CD4-positive, alpha-beta T cell treated with Interleukin-17A for 4 hours (primary cell): ENCODE measurements around the gene PRELID1.

ENCODE experiments used
- DNase-seq: peaks from one replicate; pipeline ENCODE4 v3.0.0-alpha.2; 2020; ENCODE audit warnings: mixed read lengths

The PRELID1 gene

GRCh38 chr5:177314376-177315342 is 11.1 kb downstream of the PRELID1 start:
- no peak for DNase-seq

GRCh38 chr5:177315411-177315810 is 11.8 kb downstream of the PRELID1 start:
- DNase-seq: no peak

DNA sequence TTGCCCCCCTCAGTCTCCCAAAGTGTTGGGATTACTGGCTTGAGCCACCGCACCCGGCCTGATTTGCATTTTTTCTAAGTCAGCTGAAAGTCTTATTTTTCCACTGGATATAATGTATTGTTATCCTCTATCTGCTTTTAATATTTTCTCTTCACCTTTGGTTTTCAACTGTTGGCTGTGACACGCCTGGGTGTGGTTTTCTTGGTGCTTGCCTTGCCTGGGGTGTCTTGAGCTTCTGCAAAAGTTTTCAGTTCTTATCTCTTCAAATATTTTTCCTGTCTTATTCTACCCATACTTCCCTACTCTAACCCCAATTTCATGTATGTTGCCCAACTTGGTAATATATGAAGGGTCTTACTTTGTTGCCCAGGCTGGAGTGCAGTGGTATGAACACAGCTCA is 12.4 kb downstream of the PRELID1 start:
- DNase-seq: no peak

GRCh38 chr5:177317959-177318377 is 14.4 kb downstream of the PRELID1 start:
- peak; percentile 86 for DNase-seq

GRCh38 chr5:177319913-177320588 is 16.5 kb downstream of the PRELID1 start:
- no peak for DNase-seq

DNA sequence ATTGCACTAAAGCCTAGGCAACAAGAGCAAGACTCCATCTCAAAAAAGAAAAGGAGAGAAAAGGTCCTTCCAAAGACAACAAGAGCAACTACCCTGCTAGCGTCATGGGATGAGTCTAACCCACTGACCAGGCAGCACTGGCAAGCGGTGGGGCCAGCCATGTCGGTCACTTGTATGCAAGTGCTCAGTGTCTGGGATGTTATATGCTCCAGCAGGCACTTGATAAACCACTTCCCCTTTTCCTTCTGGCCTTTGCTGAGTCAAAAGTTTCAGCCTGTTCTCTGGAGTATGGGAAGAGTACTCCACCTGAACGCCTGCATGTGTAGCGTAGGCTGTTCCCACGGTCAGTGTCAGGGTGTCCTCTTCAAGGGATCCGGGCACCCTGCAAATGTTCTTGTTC is 17.3 kb downstream of the PRELID1 start:
- no peak for DNase-seq

GRCh38 chr5:177325868-177326381 is 22.3 kb downstream of the PRELID1 start:
- DNase-seq: no peak

DNA sequence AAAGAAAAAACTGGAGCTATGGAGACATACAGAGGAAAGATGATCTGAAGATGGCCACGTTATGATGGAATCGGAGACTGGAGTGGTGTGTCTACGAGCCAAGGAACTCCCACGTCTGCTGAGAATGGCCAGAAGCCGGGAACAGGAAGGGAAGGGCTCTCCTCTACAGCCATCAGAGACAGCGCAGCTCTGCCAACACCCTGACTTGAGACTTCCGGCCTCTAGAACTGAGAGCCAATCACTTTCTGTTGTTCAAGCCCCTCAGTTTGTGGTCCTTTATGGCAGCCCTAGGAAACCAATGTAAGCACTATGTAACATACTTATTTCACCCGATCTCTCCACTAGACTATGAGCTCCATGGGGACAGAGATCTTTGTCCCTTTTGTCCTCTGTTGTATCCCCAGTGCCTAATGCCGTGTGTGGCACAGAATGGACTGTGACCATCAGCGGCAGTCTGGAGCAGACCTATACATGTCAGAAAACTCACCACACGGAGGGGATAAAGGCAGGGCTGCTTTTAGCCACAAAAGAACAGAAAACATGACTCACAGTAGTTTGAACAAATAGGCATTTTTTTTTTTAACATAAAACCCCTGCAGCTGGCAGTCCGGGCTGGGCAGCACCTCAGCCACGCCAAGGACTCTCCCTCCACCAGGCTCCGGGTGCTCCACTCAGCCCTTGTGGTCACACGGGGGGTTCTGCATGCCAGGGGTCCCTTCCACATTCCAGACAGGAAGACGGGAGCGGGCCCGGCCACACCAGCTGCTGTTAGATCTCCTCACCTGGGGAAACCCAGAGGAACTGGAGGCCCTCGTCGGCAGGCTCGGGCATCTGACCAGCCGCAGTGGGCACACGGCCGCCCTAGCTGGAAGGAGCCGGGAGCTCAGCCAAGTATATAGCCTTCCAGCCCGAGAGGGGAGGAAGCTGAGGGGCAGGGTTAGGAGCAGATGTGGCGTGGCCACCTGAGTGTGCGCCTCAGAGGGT is 24.2 kb downstream of the PRELID1 start:
- DNase-seq: no peak

- no peak for DNase-seq
These were observed 25.1 kb downstream of the PRELID1 start for GRCh38 chr5:177328545-177329231.

- DNase-seq: no peak
These were observed 26.3 kb downstream of the PRELID1 start for GRCh38 chr5:177329883-177330282.

DNA sequence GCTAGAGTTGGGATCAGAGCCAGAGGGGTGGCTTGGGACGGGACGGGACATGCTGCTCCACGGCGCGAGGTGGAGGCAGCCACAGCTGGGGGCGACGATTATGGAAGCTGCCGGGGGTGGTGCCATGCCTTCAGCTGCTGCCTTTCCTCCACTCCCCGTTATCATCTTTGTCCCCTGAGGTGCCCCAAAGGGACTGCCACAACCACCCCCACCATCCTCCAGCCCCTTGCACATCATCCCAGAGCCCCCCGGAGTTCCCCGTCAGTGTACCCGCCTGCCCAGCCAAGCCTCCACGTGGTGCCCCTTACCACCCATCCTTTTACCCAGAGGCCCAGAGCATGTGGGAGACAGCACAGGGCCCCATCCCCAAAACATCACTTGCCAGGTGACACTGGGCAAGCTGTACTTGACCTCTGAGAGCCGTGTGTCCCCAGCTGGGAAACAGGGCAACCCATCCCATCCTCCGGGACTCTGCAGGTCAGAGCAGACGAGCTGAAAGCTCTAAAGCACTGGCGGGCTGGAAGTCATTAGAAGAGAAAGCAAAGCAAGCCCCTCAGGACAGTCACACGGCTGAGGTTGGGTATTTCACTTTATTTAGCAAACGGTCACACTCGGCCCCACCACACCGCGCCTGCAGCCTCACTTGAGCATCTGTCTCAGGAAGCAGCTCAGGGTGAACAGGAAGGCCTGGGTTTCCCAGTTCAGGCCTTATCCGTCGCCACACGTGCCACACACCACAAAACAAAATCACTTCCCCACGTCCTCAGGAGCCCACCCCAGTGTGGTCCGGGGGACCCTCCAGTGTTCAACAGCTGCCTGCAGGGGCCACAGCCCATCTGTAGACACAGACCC is 27.6 kb downstream of the PRELID1 start:
- no peak for DNase-seq

DNA sequence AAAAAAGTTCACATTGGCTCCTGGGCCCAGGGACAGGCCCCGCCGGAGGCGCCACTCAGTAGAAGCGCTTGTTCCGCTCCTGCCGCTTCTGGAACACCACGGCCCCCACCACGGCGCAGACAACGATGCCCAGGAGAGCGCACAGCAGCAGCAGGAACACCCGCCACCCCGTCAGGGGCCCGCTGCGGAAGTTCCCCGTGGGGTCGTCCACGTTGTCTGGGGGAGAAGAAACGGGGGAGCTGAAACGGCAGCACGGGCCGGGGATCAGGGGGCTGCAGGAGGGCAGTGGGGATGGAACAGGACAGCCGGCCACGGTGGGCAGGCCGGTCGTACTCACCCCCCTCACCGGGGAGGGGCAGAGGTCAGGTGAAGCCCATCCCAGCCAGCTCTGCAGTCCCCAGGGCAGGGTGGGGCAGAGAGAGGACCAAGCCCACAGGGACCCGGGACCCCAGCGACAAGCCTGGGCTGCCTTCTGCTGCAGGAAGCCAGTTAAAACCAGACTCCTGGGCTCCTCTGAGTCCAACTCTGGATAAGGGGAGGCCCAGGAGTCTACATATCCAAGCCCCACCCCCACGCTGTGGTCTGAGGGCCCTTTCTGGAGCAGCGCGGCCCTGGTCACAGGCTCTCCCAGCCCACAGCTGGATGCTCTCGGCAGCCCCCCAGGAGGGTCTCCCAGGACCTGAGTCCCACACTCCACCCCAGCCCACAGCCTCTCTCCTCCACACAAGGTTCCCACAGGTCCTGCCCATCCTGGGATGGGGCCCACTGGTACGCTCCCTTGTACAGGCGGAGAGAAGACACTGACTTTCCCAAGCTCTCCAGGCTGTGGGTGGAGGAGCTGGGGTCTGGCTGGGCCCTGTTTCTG is 28.7 kb downstream of the PRELID1 start:
- DNase-seq: no peak

DNA sequence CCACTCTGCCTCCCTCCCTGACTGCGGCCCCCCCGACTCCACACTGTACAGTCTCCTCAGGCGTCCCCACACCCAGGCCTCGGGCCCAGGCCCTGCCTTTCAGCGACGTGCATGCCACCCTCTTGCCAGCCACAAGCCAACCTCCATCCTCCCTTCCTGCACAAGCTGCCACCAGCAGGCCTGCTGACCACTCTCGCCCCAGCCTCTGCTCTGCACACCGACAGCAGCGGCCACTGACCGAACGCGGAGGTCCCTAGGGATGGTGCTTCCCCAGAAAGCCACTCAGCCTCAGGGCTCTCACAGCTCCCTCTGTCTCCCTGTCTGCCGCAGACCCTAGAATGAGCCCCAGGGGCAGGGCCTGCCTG is 29.3 kb downstream of the PRELID1 start:
- no peak for DNase-seq

DNA sequence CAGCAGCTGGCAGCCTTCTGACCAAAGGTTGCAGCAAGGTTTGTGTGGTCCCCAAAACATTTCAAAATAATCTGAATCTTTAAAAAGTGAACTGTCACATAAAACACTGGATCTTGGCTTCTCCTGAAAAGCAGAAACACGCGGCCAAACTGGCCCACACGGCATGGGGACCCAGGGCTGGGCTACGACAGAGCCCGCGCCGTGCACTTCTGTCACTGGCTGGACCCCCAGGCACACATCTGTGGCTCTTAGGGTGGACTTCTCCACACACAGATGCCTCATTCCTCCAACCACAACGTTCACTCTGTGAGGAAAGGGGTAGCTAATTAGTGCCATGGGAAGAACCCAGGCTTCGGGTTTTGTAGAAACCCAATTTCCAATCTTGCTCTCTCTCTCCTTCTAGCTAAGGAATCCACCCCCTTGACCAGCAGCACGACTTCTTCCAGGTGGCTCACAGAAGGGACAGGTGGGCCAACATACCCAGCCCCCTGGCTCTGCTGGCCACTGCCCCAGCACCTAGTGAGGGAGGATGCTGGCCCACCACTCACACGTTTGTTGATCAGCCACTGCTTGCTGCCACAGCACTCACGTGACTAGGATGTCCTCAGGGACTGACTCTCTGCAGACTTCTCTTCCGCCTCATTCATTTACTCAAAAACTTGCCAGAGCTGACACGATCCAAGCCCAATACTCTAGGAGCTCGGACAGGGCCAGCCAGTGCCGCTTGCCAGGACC is 30.0 kb downstream of the PRELID1 start:
- no peak for DNase-seq

GRCh38 chr5:177334155-177334551 is 30.6 kb downstream of the PRELID1 start:
- no peak for DNase-seq

DNA sequence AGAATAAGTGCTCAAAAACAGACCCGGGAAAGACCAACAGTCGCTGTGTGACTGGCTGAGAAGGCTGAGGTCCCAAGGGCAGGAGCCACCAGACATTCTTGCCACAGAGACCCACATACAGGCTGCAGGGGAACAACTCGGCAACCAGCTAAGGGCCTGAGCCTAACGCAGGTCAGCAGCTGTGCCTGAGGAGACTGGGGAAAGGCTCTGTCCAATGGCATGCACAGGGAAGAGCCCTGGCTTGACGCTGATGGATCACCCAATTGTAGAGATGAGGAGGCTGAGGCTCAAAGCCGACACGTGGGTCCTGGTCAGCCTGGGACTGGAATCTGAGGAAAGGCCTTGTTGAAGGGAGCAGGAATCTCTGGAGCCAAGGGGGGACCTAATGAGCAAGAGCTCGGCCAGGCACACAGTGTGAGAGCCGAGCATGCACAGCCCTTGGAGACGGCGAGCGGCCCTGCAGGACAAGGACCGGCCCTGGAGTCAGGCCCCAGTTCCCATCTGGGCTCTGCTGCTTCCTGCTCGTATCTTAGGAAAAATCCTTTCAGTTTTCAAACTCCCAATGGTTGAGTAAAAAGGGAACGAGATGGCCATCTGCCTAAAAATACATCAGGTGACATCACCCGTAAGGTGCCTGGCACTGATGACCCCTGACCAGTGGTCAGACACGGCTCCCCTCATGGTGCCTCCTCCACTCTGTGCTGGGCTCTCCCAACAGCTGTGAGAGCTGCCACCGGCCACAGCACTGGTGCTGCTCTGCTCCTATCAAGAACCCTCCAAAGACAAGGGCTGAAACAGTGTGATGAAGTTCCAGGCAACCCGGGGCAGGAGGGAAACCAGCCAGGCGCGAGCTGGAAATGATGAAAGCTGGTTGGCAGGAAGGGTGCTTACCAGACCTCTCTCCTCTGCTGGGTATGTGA is 31.4 kb downstream of the PRELID1 start:
- no peak for DNase-seq

DNA sequence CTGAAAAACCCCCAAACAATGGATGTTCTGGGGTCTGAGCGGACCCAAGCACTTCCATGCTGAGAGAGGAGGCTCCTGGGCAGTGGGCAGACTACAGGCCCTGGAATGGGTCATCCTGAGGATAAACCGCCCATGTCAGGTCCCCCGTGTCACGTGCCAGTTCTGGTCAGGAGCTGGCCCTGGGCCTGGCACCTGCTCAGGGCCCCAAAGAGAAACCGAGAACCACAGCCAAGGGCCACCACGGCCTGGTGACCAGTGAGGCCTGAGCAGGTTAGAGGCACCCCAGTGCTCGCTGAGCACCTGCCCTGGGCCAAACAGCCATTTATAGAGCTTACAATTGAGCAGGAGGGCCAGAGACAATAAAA is 32.1 kb downstream of the PRELID1 start:
- DNase-seq: no peak

- peak; percentile 17 for DNase-seq
These were observed 32.5 kb downstream of the PRELID1 start for GRCh38 chr5:177336112-177336511.
